OCI-LY7 (cell line): ENCODE data around the gene PXDC1.

Experiments
- CTCF ChIP-seq: fragments of 200-600 bp; sonication (generic); conservative IDR thresholded peaks from 2 replicates; pipeline ENCODE4 v1.5.1; 2014; ENCODE audit warnings: mild to moderate bottlenecking, antibody characterized with exemption, low read length, moderate library complexity, mixed read lengths
- EZH2phosphoT487 ChIP-seq: fragments of 200-600 bp; sonication (generic); IDR thresholded peaks from 2 replicates; pipeline ENCODE4 v1.6.1; 2018; ENCODE audit warnings: low read depth, borderline replicate concordance, mild to moderate bottlenecking, mixed run types, antibody characterized with exemption, low read length, moderate library complexity, mixed read lengths

DNA sequence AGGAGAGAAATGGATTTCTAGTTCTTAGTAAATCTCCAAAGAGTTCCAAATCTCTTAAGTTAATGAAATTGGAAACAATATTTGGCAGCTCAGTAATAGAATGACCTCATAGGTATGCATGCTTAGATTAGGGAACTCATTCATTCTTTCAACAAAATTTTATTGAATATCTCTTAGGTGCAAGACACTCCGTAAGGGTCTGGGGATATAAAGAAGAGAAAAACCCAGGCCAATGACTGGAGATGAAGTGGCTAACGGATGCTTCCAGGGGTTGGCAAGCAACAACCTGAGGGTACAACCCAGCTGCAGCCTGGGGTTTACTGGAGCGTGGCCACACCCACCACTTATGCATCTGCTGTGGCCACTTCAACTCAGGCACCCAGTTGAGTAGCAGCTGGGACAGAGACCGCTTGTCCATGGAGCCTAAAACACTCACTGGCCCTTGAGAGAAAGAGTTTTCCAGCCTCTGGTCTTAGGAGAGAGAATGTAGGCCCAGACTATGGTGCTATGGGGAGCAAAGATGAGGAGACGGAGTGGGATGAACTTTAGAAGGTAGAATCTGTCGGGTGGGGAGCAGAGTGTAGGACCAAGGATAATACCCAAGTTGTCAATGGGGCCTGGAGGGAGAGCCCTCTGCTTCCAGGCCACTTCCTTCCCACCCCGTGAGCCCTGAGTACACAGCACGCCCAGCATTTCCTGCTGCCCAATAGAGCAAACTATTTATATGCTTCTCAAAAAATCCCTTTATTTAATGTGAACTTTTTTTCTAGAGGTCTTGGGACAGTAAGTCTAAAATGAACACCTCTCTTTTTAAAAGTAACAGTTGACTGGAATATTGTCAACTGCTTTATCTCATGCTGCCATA lies 46.8 kb upstream of the PXDC1 start:
- TF ChIP-seq CTCF (no peak), EZH2phosphoT487 (no peak)
